GM12873 (cell line): Measurements from ENCODE around the gene GCG.

ENCODE experiments used
- CTCF ChIP-seq: IDR thresholded peaks from 2 replicates; pipeline ENCODE4 v1.5.1; 2012; ENCODE audit warnings: low read depth, mild to moderate bottlenecking, moderate library complexity, low read length, control low read depth; ENCODE audit not compliant: insufficient read depth; ENCODE audit errors: missing control alignments

GCG gene

GRCh38 chr2:162172802-162173370 lies 20.8 kb upstream of the GCG start:
- no peak for TF ChIP-seq CTCF

- TF ChIP-seq CTCF: no peak
Observed at GRCh38 chr2:162166745-162167144, 14.7 kb upstream of the GCG start.

DNA sequence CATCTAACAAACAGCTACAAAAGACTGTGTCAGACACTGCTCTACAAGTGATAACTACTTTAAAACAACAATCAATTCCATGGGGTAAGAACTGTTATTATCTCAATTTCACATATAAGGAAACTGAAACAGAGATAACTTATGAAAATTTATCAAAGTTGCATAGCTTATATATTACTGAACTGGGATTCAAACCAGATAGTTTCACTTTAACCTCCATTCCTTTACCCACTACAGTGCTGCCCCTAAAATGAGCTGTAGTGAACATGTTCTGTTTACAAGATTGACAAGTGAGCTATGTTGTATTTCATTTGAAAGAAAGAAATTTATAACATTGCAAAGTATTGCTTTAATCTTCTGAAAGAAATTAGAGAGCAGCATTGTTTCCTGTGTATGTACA lies 14.1 kb upstream of the GCG start:
- TF ChIP-seq CTCF: no peak

- TF ChIP-seq CTCF: no peak
Observed at GRCh38 chr2:162164802-162165201, 12.8 kb upstream of the GCG start.

DNA sequence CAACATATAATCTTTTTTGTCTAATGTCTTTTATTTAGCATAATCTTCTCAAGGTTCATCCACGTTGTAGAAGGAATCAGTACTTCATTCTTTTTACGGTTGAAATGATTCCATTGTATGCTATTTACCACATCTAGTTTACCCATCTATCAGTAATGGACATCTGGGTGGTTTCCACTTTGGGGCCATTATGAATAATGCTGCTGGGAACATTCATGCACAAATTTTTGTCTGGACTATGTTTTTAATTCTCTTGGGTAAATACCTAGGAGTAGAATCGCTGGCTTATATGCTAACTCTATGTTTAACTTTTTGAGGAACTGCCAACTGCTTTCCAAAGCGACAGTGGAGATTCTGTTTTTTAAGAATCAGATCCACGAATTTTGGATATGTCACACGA lies 7.4 kb upstream of the GCG start:
- no peak for TF ChIP-seq CTCF

DNA sequence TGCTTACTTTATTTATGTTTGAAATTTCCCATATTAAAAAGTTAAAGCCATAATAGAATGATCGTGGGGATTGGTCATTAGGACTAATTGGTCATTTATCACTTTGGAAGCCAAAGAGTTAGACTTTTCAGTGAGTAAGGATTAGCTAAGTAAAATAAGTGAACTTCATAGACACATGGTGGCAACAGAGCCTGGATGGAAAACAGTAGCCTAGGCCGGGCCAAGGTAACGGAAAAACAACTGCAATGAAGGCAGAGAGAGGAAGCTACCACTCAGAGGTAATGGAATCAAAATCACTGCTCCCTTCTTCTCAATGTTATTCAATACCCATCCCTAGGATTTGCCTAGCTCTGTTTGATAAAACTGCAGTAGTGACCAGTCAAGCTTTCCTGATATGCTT lies 4.1 kb upstream of the GCG start:
- TF ChIP-seq CTCF: no peak

GRCh38 chr2:162155093-162155492 lies 3.0 kb upstream of the GCG start:
- peak; percentile 17 for TF ChIP-seq CTCF
